NCI-H1417 (cell line): ENCODE measurements around the gene ZMIZ2.
"Not testable (repeated sequence)": the region's sequence is repeated elsewhere in the genome, so short reads cannot be mapped to it uniquely, and the experiment has no call there.

Experiments used
- DNase-seq, 3 experiments: peaks; one replicate each; lab custom pipeline; 2025; lab: John Stamatoyannopoulos, UW

ZMIZ2 gene, protein sequence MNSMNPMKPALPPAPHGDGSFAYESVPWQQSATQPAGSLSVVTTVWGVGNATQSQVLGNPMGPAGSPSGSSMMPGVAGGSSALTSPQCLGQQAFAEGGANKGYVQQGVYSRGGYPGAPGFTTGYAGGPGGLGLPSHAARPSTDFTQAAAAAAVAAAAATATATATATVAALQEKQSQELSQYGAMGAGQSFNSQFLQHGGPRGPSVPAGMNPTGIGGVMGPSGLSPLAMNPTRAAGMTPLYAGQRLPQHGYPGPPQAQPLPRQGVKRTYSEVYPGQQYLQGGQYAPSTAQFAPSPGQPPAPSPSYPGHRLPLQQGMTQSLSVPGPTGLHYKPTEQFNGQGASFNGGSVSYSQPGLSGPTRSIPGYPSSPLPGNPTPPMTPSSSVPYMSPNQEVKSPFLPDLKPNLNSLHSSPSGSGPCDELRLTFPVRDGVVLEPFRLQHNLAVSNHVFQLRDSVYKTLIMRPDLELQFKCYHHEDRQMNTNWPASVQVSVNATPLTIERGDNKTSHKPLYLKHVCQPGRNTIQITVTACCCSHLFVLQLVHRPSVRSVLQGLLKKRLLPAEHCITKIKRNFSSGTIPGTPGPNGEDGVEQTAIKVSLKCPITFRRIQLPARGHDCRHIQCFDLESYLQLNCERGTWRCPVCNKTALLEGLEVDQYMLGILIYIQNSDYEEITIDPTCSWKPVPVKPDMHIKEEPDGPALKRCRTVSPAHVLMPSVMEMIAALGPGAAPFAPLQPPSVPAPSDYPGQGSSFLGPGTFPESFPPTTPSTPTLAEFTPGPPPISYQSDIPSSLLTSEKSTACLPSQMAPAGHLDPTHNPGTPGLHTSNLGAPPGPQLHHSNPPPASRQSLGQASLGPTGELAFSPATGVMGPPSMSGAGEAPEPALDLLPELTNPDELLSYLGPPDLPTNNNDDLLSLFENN

GRCh38 chr7:44748045-44748947 lies at the start of gene ZMIZ2:
ZMIZ2 (plus strand) TSS chr7:44748847; CDS start chr7:44756250, 7,403 bp downstream.
- peak; percentile 82 to 97 (median 95) for DNase-seq

DNA sequence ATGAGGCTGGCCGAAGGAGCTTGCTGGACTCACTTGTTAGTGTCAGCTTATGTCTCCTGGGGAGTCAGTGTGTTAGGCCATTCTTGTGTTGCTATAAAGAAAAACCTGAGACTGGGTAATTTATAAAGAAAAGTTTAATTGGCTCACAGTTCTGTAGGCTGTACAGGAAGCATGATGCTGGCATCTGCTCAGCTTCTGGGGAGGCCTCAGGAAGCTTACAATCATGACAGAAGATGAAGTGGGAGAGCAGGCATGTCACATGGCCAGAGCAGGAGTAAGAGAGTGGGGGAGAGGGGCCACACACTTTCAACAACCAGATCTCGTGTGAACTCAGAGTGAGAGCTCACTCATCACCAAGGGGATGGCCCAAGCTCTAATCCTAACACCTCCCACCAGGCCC lies 49.0 kb upstream of the ZMIZ2 start:
- DNase-seq, result not testable (repeated sequence)

DNA sequence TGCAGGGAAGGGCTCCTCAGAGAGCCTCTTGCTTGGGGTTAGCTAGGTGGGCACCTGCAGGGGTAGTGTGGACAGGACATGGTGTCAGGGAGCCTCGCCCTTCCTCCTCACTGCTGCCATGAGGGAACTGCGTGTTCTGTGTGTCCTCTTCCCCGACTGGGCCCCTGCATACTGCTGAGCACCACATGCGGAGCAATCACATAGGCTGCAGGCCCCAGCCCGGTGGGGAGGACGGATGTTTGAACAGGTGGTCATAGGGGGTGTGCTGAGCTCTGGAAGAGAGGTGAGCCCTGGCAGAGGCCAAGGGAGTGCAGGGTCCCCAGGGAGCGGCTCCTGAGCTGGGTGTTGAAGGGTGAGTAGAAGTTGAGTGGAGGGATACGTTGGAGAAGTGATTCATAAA lies 48.3 kb upstream of the ZMIZ2 start:
- no peak for DNase-seq

GRCh38 chr7:44703391-44703790 lies 45.3 kb upstream of the ZMIZ2 start:
- not testable (repeated sequence) for DNase-seq

DNA sequence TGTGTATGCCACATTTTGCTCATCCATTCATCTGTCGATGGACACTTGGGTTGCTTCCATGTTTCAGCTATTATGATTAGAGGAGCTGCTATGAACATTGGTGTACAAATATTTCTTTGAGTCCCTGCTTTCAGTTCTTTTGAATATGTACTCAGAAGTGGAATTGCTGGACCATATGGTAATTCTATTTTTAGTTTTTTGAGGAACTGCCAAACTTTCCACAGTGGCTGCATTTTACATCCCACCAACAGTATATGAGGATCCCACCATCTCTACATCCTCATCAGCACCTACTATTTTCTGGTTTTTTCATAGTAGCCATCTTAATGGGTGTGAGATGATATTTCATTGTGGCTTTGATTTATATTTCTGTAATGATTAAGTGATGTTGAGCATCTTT lies 44.7 kb upstream of the ZMIZ2 start:
- no peak for DNase-seq

DNA sequence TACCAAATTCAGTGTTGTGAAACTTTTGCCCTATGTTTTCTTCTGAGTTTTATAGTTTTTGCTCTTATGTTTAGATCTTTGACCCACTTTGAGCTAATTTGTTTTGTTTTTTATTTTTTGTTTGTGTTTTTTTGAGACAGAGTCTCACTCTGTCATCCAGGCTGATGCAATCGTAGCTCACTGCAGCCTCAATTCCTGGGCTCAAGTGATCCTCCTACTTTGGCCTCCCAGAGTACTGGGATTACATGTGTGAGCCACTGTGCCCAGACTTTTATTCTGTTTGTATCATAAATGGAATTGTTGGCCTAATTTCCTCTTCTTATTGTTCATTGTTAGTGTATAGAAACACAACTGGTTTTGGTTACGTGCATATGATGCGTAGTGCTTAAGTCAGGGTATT lies 43.2 kb upstream of the ZMIZ2 start:
- no peak for DNase-seq

GRCh38 chr7:44706788-44707557 lies 41.7 kb upstream of the ZMIZ2 start:
- DNase-seq, result no peak

DNA sequence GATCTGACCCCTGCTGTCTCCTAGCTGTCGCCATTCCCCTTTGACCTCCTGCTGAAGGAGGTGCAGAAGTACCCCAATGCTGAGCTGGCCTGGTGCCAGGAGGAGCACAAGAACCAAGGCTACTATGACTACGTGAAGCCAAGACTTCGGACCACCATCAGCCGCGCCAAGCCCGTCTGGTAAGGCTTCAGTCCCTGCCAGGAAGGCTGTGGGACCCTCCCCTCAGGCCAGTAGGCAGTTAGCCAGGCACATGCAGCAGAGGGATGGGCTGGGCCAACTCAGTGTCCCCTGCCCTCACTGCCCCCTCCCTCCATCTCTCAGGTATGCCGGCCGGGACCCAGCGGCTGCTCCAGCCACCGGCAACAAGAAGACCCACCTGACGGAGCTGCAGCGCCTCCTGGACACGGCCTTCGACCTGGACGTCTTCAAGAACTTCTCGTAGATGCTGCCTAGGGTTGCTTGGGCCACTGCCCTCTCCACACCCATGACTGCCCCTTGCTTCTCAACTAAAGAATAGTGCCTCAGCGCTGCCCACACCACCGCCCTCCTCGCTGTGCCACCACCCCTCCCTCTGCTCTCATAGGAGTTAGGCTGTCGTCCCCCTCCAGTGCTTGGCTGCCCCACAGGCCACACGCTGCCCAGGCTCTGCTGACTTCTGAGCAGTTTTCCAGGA lies 41.0 kb upstream of the ZMIZ2 start:
- no peak for DNase-seq

- DNase-seq, result no peak
These were observed 39.4 kb upstream of the ZMIZ2 start for GRCh38 chr7:44709011-44709915.

- no peak for DNase-seq
These were observed 38.6 kb upstream of the ZMIZ2 start for GRCh38 chr7:44709945-44710596.

GRCh38 chr7:44711528-44711927 lies 37.1 kb upstream of the ZMIZ2 start:
- no peak for DNase-seq

DNA sequence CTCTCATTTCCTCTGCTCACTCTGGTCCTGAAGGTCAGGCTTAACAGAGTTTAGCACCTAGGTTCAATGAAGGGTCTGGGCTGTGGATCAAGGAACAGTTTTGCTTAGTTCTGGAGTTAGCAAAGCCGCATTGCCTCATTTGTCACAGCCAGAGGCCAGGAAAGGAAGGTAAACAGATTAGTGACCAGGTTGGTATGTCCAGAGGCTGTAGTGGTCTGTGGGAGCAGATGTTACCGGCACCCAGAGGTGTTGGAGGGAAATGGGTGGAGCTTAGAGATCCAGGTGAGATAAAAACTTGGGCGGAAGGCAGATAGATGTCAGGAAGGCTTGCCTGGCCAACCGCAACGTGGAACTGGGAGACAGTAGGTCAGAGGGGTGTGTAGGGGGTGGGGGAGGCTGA lies 36.6 kb upstream of the ZMIZ2 start:
- peak in 2 of 3 experiments; percentile 24 to 56 for DNase-seq

GRCh38 chr7:44713141-44713540 lies 35.5 kb upstream of the ZMIZ2 start:
- DNase-seq, result no peak

GRCh38 chr7:44713680-44714335 lies 34.8 kb upstream of the ZMIZ2 start:
- no peak for DNase-seq

DNA sequence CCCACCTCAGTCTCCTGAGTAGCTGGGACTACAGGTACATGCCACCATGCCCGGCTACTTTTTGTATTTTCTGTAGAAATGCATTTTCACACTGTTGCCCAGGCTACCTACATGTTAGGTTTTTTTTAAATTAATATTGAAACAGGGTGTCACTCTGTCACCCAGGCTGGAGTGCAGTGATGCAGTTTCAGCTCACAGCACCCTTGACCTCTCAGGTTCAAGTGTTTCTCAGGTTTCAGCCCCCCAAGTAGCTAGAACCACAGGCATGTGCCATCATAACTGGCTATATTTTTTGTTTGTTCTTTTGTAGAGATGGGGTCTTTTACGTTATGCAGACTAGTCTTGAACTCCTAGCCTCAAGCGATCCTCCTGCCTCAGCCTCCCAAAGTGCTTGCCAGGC lies 32.4 kb upstream of the ZMIZ2 start:
- no peak for DNase-seq

DNA sequence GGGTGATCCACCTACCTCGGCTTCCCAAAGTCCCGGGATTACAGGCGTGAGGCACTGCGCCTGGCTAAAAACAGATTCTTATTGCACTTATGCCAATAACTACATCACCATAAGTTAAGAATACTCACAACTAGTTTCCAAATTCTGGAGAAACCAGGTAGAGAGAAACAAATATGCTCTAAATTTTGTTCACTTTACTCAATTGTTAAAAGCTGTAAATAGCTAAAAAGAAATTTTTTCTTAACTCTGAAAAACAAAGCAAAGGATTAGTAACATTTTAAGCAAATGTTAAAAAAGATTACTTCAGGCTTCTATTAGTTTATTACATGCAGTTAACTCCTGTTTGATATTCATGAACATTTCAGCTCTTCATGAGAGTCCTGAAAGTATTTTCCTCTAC lies 28.3 kb upstream of the ZMIZ2 start:
- no peak for DNase-seq

GRCh38 chr7:44724276-44724675 lies 24.4 kb upstream of the ZMIZ2 start:
- peak in 1 of 3 experiments; percentile 24 for DNase-seq

- DNase-seq, result not testable (repeated sequence)
These were observed 22.4 kb upstream of the ZMIZ2 start for GRCh38 chr7:44726250-44726649.
